Neural cell (in vitro differentiated cells): ENCODE results near the gene IFNA16.

Source experiments
- EP300 ChIP-seq: fragments of 450-650 bp; conservative IDR thresholded peaks from 2 replicates; pipeline ENCODE4 v1.6.1; 2014; ENCODE audit warnings: antibody characterized with exemption, mild to moderate bottlenecking, moderate library complexity; ENCODE audit not compliant: poor library complexity, severe bottlenecking
- SMC3 ChIP-seq: fragments of 450-650 bp; conservative IDR thresholded peaks from 2 replicates; pipeline ENCODE4 v1.6.1; 2014; ENCODE audit warnings: antibody characterized with exemption, mild to moderate bottlenecking, moderate library complexity; ENCODE audit not compliant: poor library complexity
- TF ChIP-seq, protein P1 (sequence below): fragments of 450-650 bp; IDR thresholded peaks from 2 replicates; pipeline ENCODE4 v1.5.1; 2014; ENCODE audit warnings: antibody characterized with exemption, mild to moderate bottlenecking, moderate library complexity; ENCODE audit not compliant: poor library complexity, severe bottlenecking

GRCh38 chr9:21205204-21205603, 11.9 kb downstream of the IFNA16 start:
- TF ChIP-seq, protein P1, sequence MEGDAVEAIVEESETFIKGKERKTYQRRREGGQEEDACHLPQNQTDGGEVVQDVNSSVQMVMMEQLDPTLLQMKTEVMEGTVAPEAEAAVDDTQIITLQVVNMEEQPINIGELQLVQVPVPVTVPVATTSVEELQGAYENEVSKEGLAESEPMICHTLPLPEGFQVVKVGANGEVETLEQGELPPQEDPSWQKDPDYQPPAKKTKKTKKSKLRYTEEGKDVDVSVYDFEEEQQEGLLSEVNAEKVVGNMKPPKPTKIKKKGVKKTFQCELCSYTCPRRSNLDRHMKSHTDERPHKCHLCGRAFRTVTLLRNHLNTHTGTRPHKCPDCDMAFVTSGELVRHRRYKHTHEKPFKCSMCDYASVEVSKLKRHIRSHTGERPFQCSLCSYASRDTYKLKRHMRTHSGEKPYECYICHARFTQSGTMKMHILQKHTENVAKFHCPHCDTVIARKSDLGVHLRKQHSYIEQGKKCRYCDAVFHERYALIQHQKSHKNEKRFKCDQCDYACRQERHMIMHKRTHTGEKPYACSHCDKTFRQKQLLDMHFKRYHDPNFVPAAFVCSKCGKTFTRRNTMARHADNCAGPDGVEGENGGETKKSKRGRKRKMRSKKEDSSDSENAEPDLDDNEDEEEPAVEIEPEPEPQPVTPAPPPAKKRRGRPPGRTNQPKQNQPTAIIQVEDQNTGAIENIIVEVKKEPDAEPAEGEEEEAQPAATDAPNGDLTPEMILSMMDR, result no peak
- no peak for TF ChIP-seq EP300
- TF ChIP-seq SMC3, result no peak
